GM23338 (cell line): ENCODE results near the gene NRSN2. TPM values are rescaled to one million over a fixed set of nuclear protein-coding genes. Genes with fewer than 3 reads are reported as not detected.

Experiments used
- ATAC-seq: fragments of 200-7000 bp; cut with Tn5 transposase; 3 replicates; pipeline ENCODE4 v1.9.1; 2020
- DNase-seq: peaks from one replicate; pipeline ENCODE4 v3.0.0-alpha.2; 2015; ENCODE audit warnings: low spot score
- H2AFZ ChIP-seq: fragments of 200-600 bp; sonication (generic); 2 replicates; pipeline ENCODE4 v1.8.0; 2016; ENCODE audit warnings: antibody characterized with exemption, mild to moderate bottlenecking, moderate library complexity
- H3F3A ChIP-seq: fragments of 200-600 bp; sonication (generic); replicated peaks from 2 replicates; pipeline ENCODE4 v1.8.0; 2017; ENCODE audit warnings: antibody characterized with exemption, mixed run types, low read depth
- H3K27ac ChIP-seq: fragments of 200-600 bp; sonication (generic); 2 replicates; pipeline ENCODE4 v1.6.1; 2016; ENCODE audit warnings: low read depth
- H3K27me3 ChIP-seq: fragments of 200-600 bp; sonication (generic); 2 replicates; pipeline ENCODE4 v1.8.0; 2016; ENCODE audit warnings: mild to moderate bottlenecking, mixed run types, moderate library complexity; ENCODE audit not compliant: insufficient read depth
- H3K36me3 ChIP-seq: fragments of 200-600 bp; sonication (generic); 2 replicates; pipeline ENCODE4 v1.8.0; 2016; ENCODE audit warnings: mild to moderate bottlenecking; ENCODE audit not compliant: insufficient read depth
- H3K4me1 ChIP-seq: fragments of 200-600 bp; sonication (generic); 2 replicates; pipeline ENCODE4 v1.8.0; 2016; ENCODE audit warnings: mild to moderate bottlenecking, moderate library complexity; ENCODE audit not compliant: insufficient read depth
- H3K4me2 ChIP-seq: fragments of 200-600 bp; sonication (generic); 2 replicates; pipeline ENCODE4 v1.7.1; 2017; ENCODE audit warnings: mixed run types
- H3K4me3 ChIP-seq: fragments of 200-600 bp; sonication (generic); 2 replicates; pipeline ENCODE4 v1.6.1; 2016; ENCODE audit warnings: mixed run types
- H3K79me2 ChIP-seq: fragments of 200-600 bp; sonication (generic); replicated peaks from 2 replicates; pipeline ENCODE4 v1.8.0; 2017; ENCODE audit warnings: mild to moderate bottlenecking; ENCODE audit not compliant: insufficient read depth
- H3K9me2 ChIP-seq: fragments of 200-600 bp; sonication (generic); 2 replicates; pipeline ENCODE4 v1.8.0; 2017; ENCODE audit not compliant: insufficient read depth
- H4K20me1 ChIP-seq: fragments of 200-600 bp; sonication (generic); replicated peaks from 2 replicates; pipeline ENCODE4 v1.8.0; 2017; ENCODE audit warnings: mild to moderate bottlenecking; ENCODE audit not compliant: insufficient read depth
- H3K27ac Mint-ChIP-seq: 2 replicates; pipeline ENCODE4 v1.8.0; 2020; ENCODE audit warnings: inconsistent platforms, mild to moderate bottlenecking, moderate library complexity, mixed read lengths
- H3K27me3 Mint-ChIP-seq: 3 replicates; pipeline ENCODE4 v1.8.0; 2022; ENCODE audit warnings: low read depth, mild to moderate bottlenecking, moderate library complexity, mixed read lengths, inconsistent platforms; ENCODE audit not compliant: insufficient read depth, poor library complexity
- H3K36me3 Mint-ChIP-seq: 3 replicates; pipeline ENCODE4 v1.8.0; 2021; ENCODE audit warnings: low read depth, mild to moderate bottlenecking, inconsistent platforms, moderate library complexity, mixed read lengths
- H3K4me1 Mint-ChIP-seq: 3 replicates; pipeline ENCODE4 v1.8.0; 2020; ENCODE audit warnings: mild to moderate bottlenecking, inconsistent platforms, mixed read lengths
- H3K4me3 Mint-ChIP-seq: 3 replicates; pipeline ENCODE4 v1.8.0; 2021; ENCODE audit warnings: moderate library complexity, mild to moderate bottlenecking, inconsistent platforms, mixed read lengths
- H3K9me3 Mint-ChIP-seq: 3 replicates; pipeline ENCODE4 v1.8.0; 2020; ENCODE audit warnings: moderate library complexity, mild to moderate bottlenecking, inconsistent platforms, mixed read lengths
- CREB1 ChIP-seq: fragments of 250-450 bp; sonication (Bioruptor Pico); IDR thresholded peaks from 2 replicates; pipeline ENCODE4 v1.5.0; 2020; ENCODE audit warnings: low read depth, mild to moderate bottlenecking, moderate library complexity
- EZH2 ChIP-seq: fragments of 200-600 bp; sonication (generic); IDR thresholded peaks from one replicate; pipeline ENCODE4 v1.8.0; 2017; ENCODE audit warnings: antibody characterized with exemption, mild to moderate bottlenecking, low read depth; ENCODE audit not compliant: unreplicated experiment
- JUNB ChIP-seq: IDR thresholded peaks from one replicate; pipeline ENCODE4 v1.6.1; 2016; ENCODE audit warnings: antibody characterized with exemption; ENCODE audit not compliant: unreplicated experiment
- POLR2AphosphoS5 ChIP-seq: IDR thresholded peaks from 2 replicates; pipeline ENCODE4 v1.6.1; 2016; ENCODE audit warnings: antibody characterized with exemption, low read depth
- STAT1 ChIP-seq: IDR thresholded peaks from one replicate; pipeline ENCODE4 v1.6.1; 2016; ENCODE audit warnings: antibody characterized with exemption; ENCODE audit not compliant: unreplicated experiment
- ZNF114 ChIP-seq: fragments of 250-450 bp; sonication (Bioruptor Pico); IDR thresholded peaks from 2 replicates; pipeline ENCODE4 v1.5.0; 2020; ENCODE audit warnings: mild to moderate bottlenecking, moderate library complexity
- polyA plus RNA-seq: library from polyadenylated mRNA; unstranded; fragments of >200 nt; fragmentation: Nextera tagmentation; extraction: Ambion mirVana; gene quantifications from 2 replicates; pipeline ENCODE4 v1.2.1, GENCODE V29; 2016
- total RNA-seq: library from RNA; depleted of rRNA; stranded (reverse); fragments of >200 nt; shearing (Covaris generic); gene quantifications from 2 replicates; pipeline ENCODE4 v1.2.3, GENCODE V29; 2014
- TF ChIP-seq, protein P1 (sequence below): IDR thresholded peaks from 2 replicates; pipeline ENCODE4 v1.6.1; 2016; ENCODE audit warnings: antibody characterized with exemption
- TF ChIP-seq, protein P2 (sequence below): fragments of 250-450 bp; sonication (Bioruptor Pico); IDR thresholded peaks from 2 replicates; pipeline ENCODE4 v1.5.0; 2020; ENCODE audit warnings: mild to moderate bottlenecking, moderate library complexity
- TF ChIP-seq, protein P3 (sequence below): IDR thresholded peaks from one replicate; pipeline ENCODE4 v1.6.1; 2018; ENCODE audit warnings: antibody characterized with exemption; ENCODE audit not compliant: unreplicated experiment
- TF ChIP-seq, protein P4 (sequence below), 2 experiments: fragments of 200-600 bp in 1 of 2; sonication (generic) in 1 of 2; conservative IDR thresholded peaks; 2 replicates each; pipeline versions ENCODE4 v1.5.1 to v1.6.1; 2016 to 2017; ENCODE audit warnings: antibody characterized with exemption in 2 of 2, low read depth in 2 of 2, mild to moderate bottlenecking in 2 of 2, moderate library complexity in 1 of 2

Gene NRSN2
- total and polyA plus RNA-seq, 2 experiments from 2014 or later, result 14.4 to 17.9 TPM

DNA sequence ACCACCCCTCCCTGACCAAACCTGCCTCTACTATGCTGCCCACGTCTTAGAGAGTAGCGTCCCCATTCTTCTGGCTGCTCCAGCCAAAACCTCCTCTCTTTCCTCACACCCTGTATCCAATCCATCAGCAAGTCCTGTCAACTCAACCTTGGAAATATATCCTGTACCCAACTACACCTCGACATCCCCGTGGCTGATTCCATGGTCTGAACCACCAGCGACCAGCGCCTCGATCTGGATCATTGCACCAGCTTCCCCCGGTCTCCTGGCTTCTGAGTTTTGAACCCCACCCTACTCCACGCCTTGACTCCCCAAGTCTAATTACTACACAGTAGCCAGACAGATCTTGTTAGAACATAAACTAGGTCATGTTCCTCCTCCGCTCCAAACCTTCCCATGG is 9.8 kb downstream of the NRSN2 start (continued):
- TF ChIP-seq, protein P1, sequence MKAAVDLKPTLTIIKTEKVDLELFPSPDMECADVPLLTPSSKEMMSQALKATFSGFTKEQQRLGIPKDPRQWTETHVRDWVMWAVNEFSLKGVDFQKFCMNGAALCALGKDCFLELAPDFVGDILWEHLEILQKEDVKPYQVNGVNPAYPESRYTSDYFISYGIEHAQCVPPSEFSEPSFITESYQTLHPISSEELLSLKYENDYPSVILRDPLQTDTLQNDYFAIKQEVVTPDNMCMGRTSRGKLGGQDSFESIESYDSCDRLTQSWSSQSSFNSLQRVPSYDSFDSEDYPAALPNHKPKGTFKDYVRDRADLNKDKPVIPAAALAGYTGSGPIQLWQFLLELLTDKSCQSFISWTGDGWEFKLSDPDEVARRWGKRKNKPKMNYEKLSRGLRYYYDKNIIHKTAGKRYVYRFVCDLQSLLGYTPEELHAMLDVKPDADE, result no peak
- no peak for TF ChIP-seq POLR2AphosphoS5
- TF ChIP-seq CREB1 (CRISPR knock-in tag), result no peak

DNA sequence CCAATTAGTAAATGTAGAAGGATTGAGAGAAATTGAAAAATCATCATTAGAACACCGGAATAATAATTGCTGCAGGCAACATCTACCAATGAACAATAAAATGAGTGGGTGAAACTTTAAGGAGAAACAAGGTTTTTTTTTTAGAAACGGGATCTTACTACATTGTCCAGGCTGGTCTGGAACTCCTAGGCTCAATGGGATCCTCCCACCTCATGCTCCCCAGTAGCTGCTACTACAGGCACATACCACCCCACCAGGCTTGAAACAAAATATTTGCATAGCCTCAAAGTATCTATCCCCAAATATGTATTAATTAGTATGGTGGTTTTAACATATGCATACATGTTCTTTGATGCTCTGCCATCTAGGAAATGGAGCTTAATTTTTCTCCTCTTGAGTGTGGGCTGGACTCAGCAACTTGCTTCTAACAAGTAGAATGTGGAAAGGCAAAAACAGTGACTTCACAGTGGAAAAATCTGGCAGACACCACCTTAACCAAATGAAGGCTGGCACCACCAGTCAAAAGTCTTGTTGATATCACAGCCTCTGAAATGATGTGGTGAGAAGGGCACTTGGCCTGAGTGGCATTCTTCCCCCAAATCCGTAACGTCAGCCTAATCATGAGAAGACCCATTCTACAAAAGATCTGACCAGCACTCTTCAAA is 12.1 kb downstream of the NRSN2 start:
- H3K4me2 ChIP-seq, result no peak overlapping the region
- no peaks in the 10 kb centered on the region for H3K36me3 ChIP-seq
- no peak overlapping the region for H3K4me3 Mint-ChIP-seq
- ATAC-seq (no peak), DNase-seq (no peak)
- peaks cover 13% of the 10 kb centered on the region for H3K4me1 ChIP-seq
- 0 out of 2 replicates have a peak, but pooled peaks cover 10% of the 10 kb centered on the region for H3F3A ChIP-seq
- peaks cover 18% of the 10 kb centered on the region for H3K4me1 Mint-ChIP-seq
- no peak overlapping the region for H3K27ac Mint-ChIP-seq
- no peaks in the 10 kb centered on the region; the same call in 2 of the 3 replicates for H3K9me3 Mint-ChIP-seq
- no peaks in the 10 kb centered on the region for H3K9me2 ChIP-seq
- no peaks in the 10 kb centered on the region for H4K20me1 ChIP-seq
- peaks cover 19% of the 10 kb centered on the region for H3K27me3 Mint-ChIP-seq
- no peak overlapping the region for H3K4me3 ChIP-seq
- H3K79me2 ChIP-seq, result no peaks in the 10 kb centered on the region
- H3K27me3 ChIP-seq, result no peaks in the 10 kb centered on the region
- peak overlapping the region; percentile 94 for H2AFZ ChIP-seq
- H3K27ac ChIP-seq, result no peak overlapping the region
- no peaks in the 10 kb centered on the region for H3K36me3 Mint-ChIP-seq
- TF ChIP-seq, protein P2, sequence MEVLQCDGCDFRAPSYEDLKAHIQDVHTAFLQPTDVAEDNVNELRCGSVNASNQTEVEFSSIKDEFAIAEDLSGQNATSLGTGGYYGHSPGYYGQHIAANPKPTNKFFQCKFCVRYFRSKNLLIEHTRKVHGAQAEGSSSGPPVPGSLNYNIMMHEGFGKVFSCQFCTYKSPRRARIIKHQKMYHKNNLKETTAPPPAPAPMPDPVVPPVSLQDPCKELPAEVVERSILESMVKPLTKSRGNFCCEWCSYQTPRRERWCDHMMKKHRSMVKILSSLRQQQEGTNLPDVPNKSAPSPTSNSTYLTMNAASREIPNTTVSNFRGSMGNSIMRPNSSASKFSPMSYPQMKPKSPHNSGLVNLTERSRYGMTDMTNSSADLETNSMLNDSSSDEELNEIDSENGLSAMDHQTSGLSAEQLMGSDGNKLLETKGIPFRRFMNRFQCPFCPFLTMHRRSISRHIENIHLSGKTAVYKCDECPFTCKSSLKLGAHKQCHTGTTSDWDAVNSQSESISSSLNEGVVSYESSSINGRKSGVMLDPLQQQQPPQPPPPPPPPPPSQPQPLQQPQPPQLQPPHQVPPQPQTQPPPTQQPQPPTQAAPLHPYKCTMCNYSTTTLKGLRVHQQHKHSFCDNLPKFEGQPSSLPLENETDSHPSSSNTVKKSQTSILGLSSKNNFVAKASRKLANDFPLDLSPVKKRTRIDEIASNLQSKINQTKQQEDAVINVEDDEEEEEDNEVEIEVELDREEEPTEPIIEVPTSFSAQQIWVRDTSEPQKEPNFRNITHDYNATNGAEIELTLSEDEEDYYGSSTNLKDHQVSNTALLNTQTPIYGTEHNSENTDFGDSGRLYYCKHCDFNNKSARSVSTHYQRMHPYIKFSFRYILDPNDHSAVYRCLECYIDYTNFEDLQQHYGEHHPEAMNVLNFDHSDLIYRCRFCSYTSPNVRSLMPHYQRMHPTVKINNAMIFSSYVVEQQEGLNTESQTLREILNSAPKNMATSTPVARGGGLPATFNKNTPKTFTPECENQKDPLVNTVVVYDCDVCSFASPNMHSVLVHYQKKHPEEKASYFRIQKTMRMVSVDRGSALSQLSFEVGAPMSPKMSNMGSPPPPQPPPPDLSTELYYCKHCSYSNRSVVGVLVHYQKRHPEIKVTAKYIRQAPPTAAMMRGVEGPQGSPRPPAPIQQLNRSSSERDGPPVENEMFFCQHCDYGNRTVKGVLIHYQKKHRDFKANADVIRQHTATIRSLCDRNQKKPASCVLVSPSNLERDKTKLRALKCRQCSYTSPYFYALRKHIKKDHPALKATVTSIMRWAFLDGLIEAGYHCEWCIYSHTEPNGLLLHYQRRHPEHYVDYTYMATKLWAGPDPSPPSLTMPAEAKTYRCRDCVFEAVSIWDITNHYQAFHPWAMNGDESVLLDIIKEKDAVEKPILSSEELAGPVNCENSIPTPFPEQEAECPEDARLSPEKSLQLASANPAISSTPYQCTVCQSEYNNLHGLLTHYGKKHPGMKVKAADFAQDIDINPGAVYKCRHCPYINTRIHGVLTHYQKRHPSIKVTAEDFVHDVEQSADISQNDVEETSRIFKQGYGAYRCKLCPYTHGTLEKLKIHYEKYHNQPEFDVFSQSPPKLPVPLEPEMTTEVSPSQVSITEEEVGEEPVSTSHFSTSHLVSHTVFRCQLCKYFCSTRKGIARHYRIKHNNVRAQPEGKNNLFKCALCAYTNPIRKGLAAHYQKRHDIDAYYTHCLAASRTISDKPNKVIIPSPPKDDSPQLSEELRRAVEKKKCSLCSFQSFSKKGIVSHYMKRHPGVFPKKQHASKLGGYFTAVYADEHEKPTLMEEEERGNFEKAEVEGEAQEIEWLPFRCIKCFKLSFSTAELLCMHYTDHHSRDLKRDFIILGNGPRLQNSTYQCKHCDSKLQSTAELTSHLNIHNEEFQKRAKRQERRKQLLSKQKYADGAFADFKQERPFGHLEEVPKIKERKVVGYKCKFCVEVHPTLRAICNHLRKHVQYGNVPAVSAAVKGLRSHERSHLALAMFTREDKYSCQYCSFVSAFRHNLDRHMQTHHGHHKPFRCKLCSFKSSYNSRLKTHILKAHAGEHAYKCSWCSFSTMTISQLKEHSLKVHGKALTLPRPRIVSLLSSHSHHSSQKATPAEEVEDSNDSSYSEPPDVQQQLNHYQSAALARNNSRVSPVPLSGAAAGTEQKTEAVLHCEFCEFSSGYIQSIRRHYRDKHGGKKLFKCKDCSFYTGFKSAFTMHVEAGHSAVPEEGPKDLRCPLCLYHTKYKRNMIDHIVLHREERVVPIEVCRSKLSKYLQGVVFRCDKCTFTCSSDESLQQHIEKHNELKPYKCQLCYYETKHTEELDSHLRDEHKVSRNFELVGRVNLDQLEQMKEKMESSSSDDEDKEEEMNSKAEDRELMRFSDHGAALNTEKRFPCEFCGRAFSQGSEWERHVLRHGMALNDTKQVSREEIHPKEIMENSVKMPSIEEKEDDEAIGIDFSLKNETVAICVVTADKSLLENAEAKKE (CRISPR knock-in tag), result no peak
- no peak for TF ChIP-seq STAT1
- TF ChIP-seq, protein P1, result no peak
- TF ChIP-seq CREB1 (CRISPR knock-in tag), result no peak
- TF ChIP-seq EZH2, result no peak
- no peak for TF ChIP-seq JUNB
- TF ChIP-seq, protein P3, sequence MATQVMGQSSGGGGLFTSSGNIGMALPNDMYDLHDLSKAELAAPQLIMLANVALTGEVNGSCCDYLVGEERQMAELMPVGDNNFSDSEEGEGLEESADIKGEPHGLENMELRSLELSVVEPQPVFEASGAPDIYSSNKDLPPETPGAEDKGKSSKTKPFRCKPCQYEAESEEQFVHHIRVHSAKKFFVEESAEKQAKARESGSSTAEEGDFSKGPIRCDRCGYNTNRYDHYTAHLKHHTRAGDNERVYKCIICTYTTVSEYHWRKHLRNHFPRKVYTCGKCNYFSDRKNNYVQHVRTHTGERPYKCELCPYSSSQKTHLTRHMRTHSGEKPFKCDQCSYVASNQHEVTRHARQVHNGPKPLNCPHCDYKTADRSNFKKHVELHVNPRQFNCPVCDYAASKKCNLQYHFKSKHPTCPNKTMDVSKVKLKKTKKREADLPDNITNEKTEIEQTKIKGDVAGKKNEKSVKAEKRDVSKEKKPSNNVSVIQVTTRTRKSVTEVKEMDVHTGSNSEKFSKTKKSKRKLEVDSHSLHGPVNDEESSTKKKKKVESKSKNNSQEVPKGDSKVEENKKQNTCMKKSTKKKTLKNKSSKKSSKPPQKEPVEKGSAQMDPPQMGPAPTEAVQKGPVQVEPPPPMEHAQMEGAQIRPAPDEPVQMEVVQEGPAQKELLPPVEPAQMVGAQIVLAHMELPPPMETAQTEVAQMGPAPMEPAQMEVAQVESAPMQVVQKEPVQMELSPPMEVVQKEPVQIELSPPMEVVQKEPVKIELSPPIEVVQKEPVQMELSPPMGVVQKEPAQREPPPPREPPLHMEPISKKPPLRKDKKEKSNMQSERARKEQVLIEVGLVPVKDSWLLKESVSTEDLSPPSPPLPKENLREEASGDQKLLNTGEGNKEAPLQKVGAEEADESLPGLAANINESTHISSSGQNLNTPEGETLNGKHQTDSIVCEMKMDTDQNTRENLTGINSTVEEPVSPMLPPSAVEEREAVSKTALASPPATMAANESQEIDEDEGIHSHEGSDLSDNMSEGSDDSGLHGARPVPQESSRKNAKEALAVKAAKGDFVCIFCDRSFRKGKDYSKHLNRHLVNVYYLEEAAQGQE, result no peak
- TF ChIP-seq, protein P4, sequence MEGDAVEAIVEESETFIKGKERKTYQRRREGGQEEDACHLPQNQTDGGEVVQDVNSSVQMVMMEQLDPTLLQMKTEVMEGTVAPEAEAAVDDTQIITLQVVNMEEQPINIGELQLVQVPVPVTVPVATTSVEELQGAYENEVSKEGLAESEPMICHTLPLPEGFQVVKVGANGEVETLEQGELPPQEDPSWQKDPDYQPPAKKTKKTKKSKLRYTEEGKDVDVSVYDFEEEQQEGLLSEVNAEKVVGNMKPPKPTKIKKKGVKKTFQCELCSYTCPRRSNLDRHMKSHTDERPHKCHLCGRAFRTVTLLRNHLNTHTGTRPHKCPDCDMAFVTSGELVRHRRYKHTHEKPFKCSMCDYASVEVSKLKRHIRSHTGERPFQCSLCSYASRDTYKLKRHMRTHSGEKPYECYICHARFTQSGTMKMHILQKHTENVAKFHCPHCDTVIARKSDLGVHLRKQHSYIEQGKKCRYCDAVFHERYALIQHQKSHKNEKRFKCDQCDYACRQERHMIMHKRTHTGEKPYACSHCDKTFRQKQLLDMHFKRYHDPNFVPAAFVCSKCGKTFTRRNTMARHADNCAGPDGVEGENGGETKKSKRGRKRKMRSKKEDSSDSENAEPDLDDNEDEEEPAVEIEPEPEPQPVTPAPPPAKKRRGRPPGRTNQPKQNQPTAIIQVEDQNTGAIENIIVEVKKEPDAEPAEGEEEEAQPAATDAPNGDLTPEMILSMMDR (conservative IDR thresholded peaks at IDR 0.05; ENCODE audit: low read depth in 2 of 2), result no peak
- TF ChIP-seq ZNF114 (CRISPR knock-in tag), result no peak
- TF ChIP-seq POLR2AphosphoS5, result no peak
